ENCODE measurements around the gene RASSF7. TPM values are rescaled to one million over a fixed set of nuclear protein-coding genes. Genes with fewer than 3 reads are reported as not detected.

RASSF7 gene
- total RNA-seq, 1 donor from 2014 or later: 45.5 TPM

GRCh38 chr11:550746-551085 is 10.1 kb upstream of the RASSF7 start:
- DNase-seq (ENCODE audit: low read depth) (no peak), FAIRE-seq (no peak)
- no peak for TF ChIP-seq CTCF (IDR thresholded peaks at IDR 0.05; ENCODE audit: insufficient read depth, low read length, severe bottlenecking)
- Histone ChIP-seq H3K36me3 (ENCODE audit: control insufficient read depth, insufficient read depth, low read length) (no peaks in the 10 kb centered on the region), H3K4me3 (ENCODE audit: low read depth, low read length) (no peak overlapping the region), H3K27me3 (ENCODE audit: control insufficient read depth, insufficient read depth, low read length) (peaks cover 2% of the 10 kb centered on the region)

GRCh38 chr11:551131-551530 is 9.6 kb upstream of the RASSF7 start:
- FAIRE-seq (no peak), DNase-seq (ENCODE audit: low read depth) (no peak)
- H3K36me3 ChIP-seq (ENCODE audit: control insufficient read depth, insufficient read depth, low read length): no peaks in the 10 kb centered on the region
- H3K27me3 ChIP-seq (ENCODE audit: control insufficient read depth, insufficient read depth, low read length): peaks cover 2% of the 10 kb centered on the region
- TF ChIP-seq CTCF (IDR thresholded peaks at IDR 0.05; ENCODE audit: insufficient read depth, low read length, severe bottlenecking): no peak
- H3K4me3 ChIP-seq (ENCODE audit: low read depth, low read length): no peak overlapping the region

- DNase-seq (ENCODE audit: low read depth) (no peak), FAIRE-seq (no peak)
- Histone ChIP-seq H3K36me3 (ENCODE audit: control insufficient read depth, insufficient read depth, low read length) (no peaks in the 10 kb centered on the region), H3K27me3 (ENCODE audit: control insufficient read depth, insufficient read depth, low read length) (peaks cover 2% of the 10 kb centered on the region), H3K4me3 (ENCODE audit: low read depth, low read length) (no peak overlapping the region)
- no peak for TF ChIP-seq CTCF (IDR thresholded peaks at IDR 0.05; ENCODE audit: insufficient read depth, low read length, severe bottlenecking)
Observed at GRCh38 chr11:551596-551995, 9.2 kb upstream of the RASSF7 start.

GRCh38 chr11:553083-553987 is 7.4 kb upstream of the RASSF7 start:
- no peak for DNase-seq (ENCODE audit: low read depth)
- FAIRE-seq: no peak
- TF ChIP-seq CTCF (IDR thresholded peaks at IDR 0.05; ENCODE audit: insufficient read depth, low read length, severe bottlenecking): no peak
- H3K4me3 ChIP-seq (ENCODE audit: low read depth, low read length): no peak overlapping the region
- H3K27me3 ChIP-seq (ENCODE audit: control insufficient read depth, insufficient read depth, low read length): peaks cover 2% of the 10 kb centered on the region
- no peaks in the 10 kb centered on the region for H3K36me3 ChIP-seq (ENCODE audit: control insufficient read depth, insufficient read depth, low read length)

- peaks cover 2% of the 10 kb centered on the region for H3K27me3 ChIP-seq (ENCODE audit: control insufficient read depth, insufficient read depth, low read length)
- FAIRE-seq: no peak
Observed at GRCh38 chr11:553988-554340, 6.8 kb upstream of the RASSF7 start.

More at GRCh38 chr11:553988-554340, 6.8 kb upstream of the RASSF7 start:
- TF ChIP-seq CTCF (IDR thresholded peaks at IDR 0.05; ENCODE audit: insufficient read depth, low read length, severe bottlenecking): no peak
- Histone ChIP-seq H3K4me3 (ENCODE audit: low read depth, low read length) (no peak overlapping the region), H3K36me3 (ENCODE audit: control insufficient read depth, insufficient read depth, low read length) (no peaks in the 10 kb centered on the region)
- no peak for DNase-seq (ENCODE audit: low read depth)
